Psoas muscle (tissue), 8 donors: ENCODE measurements around the gene MTFP1. TPM values are rescaled to one million over a fixed set of nuclear protein-coding genes. Genes with fewer than 3 reads are reported as not detected.

Experiments
- ATAC-seq, 4 donors: fragments of 200-7000 bp; cut with Tn5 transposase; one replicate each; pipeline ENCODE4 v1.9.1; 2020; ENCODE audit warnings: moderate library complexity in 3 of 4, mild to moderate bottlenecking in 2 of 4
- DNase-seq, 2 donors: peaks; one replicate each; pipeline ENCODE4 v3.0.0-alpha.2; 2020
- H3K27ac ChIP-seq: fragments of 200-600 bp; one replicate; pipeline ENCODE4 v1.8.0; 2022
- H3K27me3 ChIP-seq, 3 donors: fragments of 200-600 bp in 1 of 3; one replicate each; pipeline versions ENCODE4 v1.6.1 to v1.8.0; 2013 to 2022; ENCODE audit warnings: low read length in 2 of 3, mild to moderate bottlenecking in 2 of 3, moderate library complexity in 1 of 3; ENCODE audit not compliant: insufficient read depth in 3 of 3
- H3K36me3 ChIP-seq, 2 donors: fragments of 200-600 bp in 1 of 2; one replicate each; pipeline versions ENCODE4 v1.6.1 to v1.8.0; 2013 to 2022; ENCODE audit warnings: low read depth in 1 of 2, mild to moderate bottlenecking in 1 of 2, moderate library complexity in 1 of 2; ENCODE audit not compliant: insufficient read depth in 1 of 2
- H3K4me1 ChIP-seq: fragments of 200-600 bp; one replicate; pipeline ENCODE4 v1.8.0; 2022
- H3K4me3 ChIP-seq: fragments of 200-600 bp; one replicate; pipeline ENCODE4 v1.8.0; 2022; ENCODE audit warnings: mild to moderate bottlenecking
- H3K9me3 ChIP-seq: fragments of 200-600 bp; one replicate; pipeline ENCODE4 v1.8.0; 2022
- WGBS, 3 donors: extraction: QIAGEN DNeasy Blood & Tissue Kit; methylation state at CpG; one replicate each; pipeline versions ENCODE4 v1.1.6 to v1.1.7; 2013; 5-methylcytosine and 5-hydroxymethylcytosine counted together
- intact Hi-C, 2 donors: fragments of 100-400 bp; cut with DNase I; formaldehyde crosslinking; loops; one replicate each; pipeline versions ENCODE4 v1.11.0 to v1.14.2; 2022
- polyA plus RNA-seq, 3 donors: library from polyadenylated mRNA; stranded (reverse); fragments of 200-250 nt; gene quantifications; one replicate each; pipeline ENCODE4 v1.2.3, GENCODE V29; 2013
- total RNA-seq, 4 donors: library from RNA; stranded (reverse); fragmentation: NEBNext Ultra II Directional in 2 of 4; extraction: Animal tissue kit (Norgen Biotek cat#: 25700) in 2 of 4; gene quantifications; one replicate each; pipeline versions ENCODE4 v1.2.1 to v1.2.4, GENCODE V29; 2021 to 2023
- TF ChIP-seq, protein P1 (sequence below): fragments of 200-600 bp; IDR thresholded peaks from one replicate; pipeline ENCODE4 v1.8.0; 2022; ENCODE audit warnings: antibody characterized with exemption
- donor health status: healthy with polysubstance abuse.
- donor health status: DM: no; HTN: no; CAD: no; lungs with moderate emphysema.
- donor health status: Bipolar disorder and iron deficiency.
- donor health status: healthy.
- donor health status: DM: yes; HTN: yes; CAD: no.
- donor health status: DM: no; HTN: no; CAD: no.
- donor health status: DM: no; HTN: no; CAD: no.
- donor health status: DM: yes; HTN: yes; CAD: no.

MTFP1 gene
- total and polyA plus RNA-seq, 7 donors: 4.3 to 156 (median 50.8) TPM

DNA sequence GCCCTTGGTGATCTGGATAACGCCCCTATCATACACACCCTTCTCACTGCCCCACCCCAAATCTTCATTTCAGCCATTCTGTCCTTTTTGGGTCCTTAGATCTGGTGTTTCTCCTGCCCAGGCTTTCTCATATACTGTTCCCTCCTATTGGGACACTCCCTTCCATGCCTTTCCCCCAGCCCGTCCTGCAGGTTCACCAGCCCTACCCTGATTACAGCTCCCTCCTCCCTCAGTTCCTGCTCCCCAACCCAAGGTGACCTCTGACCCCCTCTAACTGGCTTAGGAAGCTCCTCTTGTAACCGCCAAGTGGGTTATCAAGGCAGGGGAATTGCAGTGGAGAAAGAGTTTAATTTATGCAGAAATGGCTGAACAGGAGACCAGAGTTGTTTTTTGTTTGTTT lies 13.0 kb downstream of the MTFP1 start:
- intact Hi-C loops: no loop called here
- TF ChIP-seq, protein P1, sequence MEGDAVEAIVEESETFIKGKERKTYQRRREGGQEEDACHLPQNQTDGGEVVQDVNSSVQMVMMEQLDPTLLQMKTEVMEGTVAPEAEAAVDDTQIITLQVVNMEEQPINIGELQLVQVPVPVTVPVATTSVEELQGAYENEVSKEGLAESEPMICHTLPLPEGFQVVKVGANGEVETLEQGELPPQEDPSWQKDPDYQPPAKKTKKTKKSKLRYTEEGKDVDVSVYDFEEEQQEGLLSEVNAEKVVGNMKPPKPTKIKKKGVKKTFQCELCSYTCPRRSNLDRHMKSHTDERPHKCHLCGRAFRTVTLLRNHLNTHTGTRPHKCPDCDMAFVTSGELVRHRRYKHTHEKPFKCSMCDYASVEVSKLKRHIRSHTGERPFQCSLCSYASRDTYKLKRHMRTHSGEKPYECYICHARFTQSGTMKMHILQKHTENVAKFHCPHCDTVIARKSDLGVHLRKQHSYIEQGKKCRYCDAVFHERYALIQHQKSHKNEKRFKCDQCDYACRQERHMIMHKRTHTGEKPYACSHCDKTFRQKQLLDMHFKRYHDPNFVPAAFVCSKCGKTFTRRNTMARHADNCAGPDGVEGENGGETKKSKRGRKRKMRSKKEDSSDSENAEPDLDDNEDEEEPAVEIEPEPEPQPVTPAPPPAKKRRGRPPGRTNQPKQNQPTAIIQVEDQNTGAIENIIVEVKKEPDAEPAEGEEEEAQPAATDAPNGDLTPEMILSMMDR: no peak
- 76 to 85% (median 84%) methylated on average over 3 of the region's 3 CpGs for WGBS, 3 donors
- ATAC-seq (no peak), DNase-seq (no peak)
- no peak overlapping the region for H3K4me3 ChIP-seq
- H3K27me3 ChIP-seq: peaks cover 0 to 5% (median 0%) of the 10 kb centered on the region in 3 donors
- H3K9me3 ChIP-seq: no peaks in the 10 kb centered on the region
- H3K27ac ChIP-seq: no peak overlapping the region
- no peaks in the 10 kb centered on the region for H3K4me1 ChIP-seq
- H3K36me3 ChIP-seq: no peaks in the 10 kb centered on the region

DNA sequence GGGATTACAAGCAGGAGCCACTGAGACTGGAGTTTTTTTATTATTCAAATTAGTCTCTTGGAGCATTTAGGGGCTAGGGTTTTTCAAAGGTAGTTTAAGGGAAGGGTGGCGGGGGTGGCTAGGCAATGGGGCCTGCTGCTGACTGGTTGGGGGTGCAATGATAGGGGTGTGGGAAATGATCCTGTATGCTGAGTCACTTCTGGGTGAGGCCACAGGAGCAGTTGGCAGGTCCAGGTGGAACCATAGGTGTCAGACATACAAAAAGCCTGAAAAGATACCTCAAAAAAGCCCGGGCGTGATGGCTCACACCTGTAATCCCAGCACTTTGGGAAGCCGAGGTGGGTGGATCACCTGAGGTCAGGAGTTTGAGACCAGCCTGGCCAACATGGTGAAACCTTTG lies 13.7 kb downstream of the MTFP1 start:
- no peaks in the 10 kb centered on the region for H3K4me1 ChIP-seq
- peaks cover 0 to 5% (median 0%) of the 10 kb centered on the region in 3 donors for H3K27me3 ChIP-seq
- WGBS, 3 donors: 90 to 94% (median 92%) methylated on average over 4 of the region's 4 CpGs
- TF ChIP-seq, protein P1: no peak
- ATAC-seq (no peak), DNase-seq (no peak)
- no peak overlapping the region for H3K27ac ChIP-seq
- intact Hi-C loops: no loop called here
- no peaks in the 10 kb centered on the region for H3K9me3 ChIP-seq
- no peaks in the 10 kb centered on the region for H3K36me3 ChIP-seq
- H3K4me3 ChIP-seq: no peak overlapping the region

DNA sequence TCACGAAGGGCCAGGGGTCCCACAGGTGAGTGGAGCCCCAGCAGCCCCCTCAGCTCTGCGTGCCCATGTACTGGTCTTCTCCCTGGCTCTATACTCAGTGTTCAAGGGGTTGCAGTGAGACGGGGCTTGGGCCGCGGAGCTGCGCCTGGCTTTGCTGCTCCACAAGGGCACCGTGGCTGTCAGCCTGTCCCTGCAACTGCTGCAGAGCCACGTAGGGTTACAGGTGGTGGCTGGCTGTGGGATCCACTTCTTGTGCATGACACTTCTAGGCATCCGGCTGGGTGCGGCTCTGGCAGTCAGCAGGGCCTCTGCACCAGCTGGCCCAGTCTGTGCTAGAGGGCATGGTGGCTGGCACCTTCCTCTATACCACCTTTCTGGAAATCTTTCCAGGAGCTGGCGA lies 14.3 kb downstream of the MTFP1 start:
- TF ChIP-seq, protein P1: no peak
- DNase-seq (no peak), ATAC-seq (no peak)
- Histone ChIP-seq H3K36me3 (no peaks in the 10 kb centered on the region), H3K27ac (no peak overlapping the region), H3K4me1 (no peaks in the 10 kb centered on the region), H3K9me3 (no peaks in the 10 kb centered on the region), H3K27me3 (peaks cover 0 to 5% (median 0%) of the 10 kb centered on the region in 3 donors), H3K4me3 (no peak overlapping the region)
- WGBS, 3 donors: 74 to 79% (median 77%) methylated on average over 11 of the region's 11 CpGs
- intact Hi-C loops: no loop called here

DNA sequence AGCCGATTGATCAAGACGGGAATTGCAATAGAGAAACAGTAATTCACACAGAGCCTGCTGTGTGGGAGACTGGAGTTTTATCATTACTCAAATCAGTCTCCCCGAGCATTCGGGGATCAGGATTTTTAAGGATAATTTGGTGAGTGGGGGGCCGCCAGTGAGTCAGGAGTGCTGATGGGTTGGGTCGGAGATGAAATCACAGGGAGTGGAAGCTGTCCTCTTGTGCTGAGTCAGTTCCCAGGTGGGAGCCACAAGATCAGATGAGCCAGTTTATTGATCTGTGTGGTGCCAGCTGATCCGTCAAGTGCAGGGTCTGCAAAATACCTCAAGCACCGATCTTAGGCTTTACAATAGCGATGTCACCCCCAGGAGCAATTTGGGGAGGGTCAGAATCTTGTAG lies 15.5 kb downstream of the MTFP1 start:
- intact Hi-C loops: no loop called here
- H3K4me3 ChIP-seq: no peak overlapping the region
- peaks cover 0 to 16% (median 0%) of the 10 kb centered on the region in 3 donors for H3K27me3 ChIP-seq
- H3K9me3 ChIP-seq: no peaks in the 10 kb centered on the region
- no peak overlapping the region for H3K27ac ChIP-seq
- WGBS, 3 donors: 77 to 82% (median 77%) methylated on average over 9 of the region's 9 CpGs
- no peak for ATAC-seq
- H3K4me1 ChIP-seq: no peaks in the 10 kb centered on the region
- no peaks in the 10 kb centered on the region for H3K36me3 ChIP-seq
- no peak for DNase-seq
- TF ChIP-seq, protein P1: no peak
